ENCODE results near the gene CRKL. TPM values are rescaled to one million over a fixed set of nuclear protein-coding genes. Genes with fewer than 3 reads are reported as not detected.

The CRKL gene
- total RNA-seq, 1 donor: 38.4 TPM

GRCh38 chr22:20965104-20965887 is 48.1 kb downstream of the CRKL start:
- peak overlapping the region; percentile 45 for H3K4me3 ChIP-seq (ENCODE audit: insufficient read depth, low read length)
- H2AFZ ChIP-seq (ENCODE audit: low read length): no peak overlapping the region

GRCh38 chr22:20965888-20966855 is 49.0 kb downstream of the CRKL start:
- Histone ChIP-seq H3K4me2 (ENCODE audit: insufficient read depth, low read length) (no peak overlapping the region), H3K27me3 (ENCODE audit: insufficient read depth, low read length) (peaks cover 31% of the 10 kb centered on the region), H3K27ac (ENCODE audit: low read depth, low read length) (no peak overlapping the region), H3K4me3 (ENCODE audit: insufficient read depth, low read length) (no peak overlapping the region), H3K9me3 (ENCODE audit: low read depth, low read length) (no peaks in the 10 kb centered on the region), H3K79me2 (ENCODE audit: insufficient read depth, low read length) (no peaks in the 10 kb centered on the region), H4K20me1 (ENCODE audit: insufficient read depth, low read length) (peaks cover 3% of the 10 kb centered on the region), H2AFZ (ENCODE audit: low read length) (no peak overlapping the region), H3K4me1 (ENCODE audit: insufficient read depth, low read length) (no peaks in the 10 kb centered on the region), H3K36me3 (ENCODE audit: insufficient read depth, low read length) (no peaks in the 10 kb centered on the region)
- DNase-seq (ENCODE audit: insufficient read length, low spot score, missing footprints): peak; percentile 74
- no peak for TF ChIP-seq CTCF (IDR thresholded peaks at IDR 0.05; ENCODE audit: extremely low read depth, low read depth, low read length)

More at GRCh38 chr22:20965104-20965887, 48.1 kb downstream of the CRKL start:
- H3K36me3 ChIP-seq (ENCODE audit: insufficient read depth, low read length): no peaks in the 10 kb centered on the region
- no peaks in the 10 kb centered on the region for H3K79me2 ChIP-seq (ENCODE audit: insufficient read depth, low read length)
- H3K4me1 ChIP-seq (ENCODE audit: insufficient read depth, low read length): no peaks in the 10 kb centered on the region
- peak overlapping the region; percentile 48 for H3K4me2 ChIP-seq (ENCODE audit: insufficient read depth, low read length)
- H3K9me3 ChIP-seq (ENCODE audit: low read depth, low read length): no peaks in the 10 kb centered on the region
- H4K20me1 ChIP-seq (ENCODE audit: insufficient read depth, low read length): peaks cover 3% of the 10 kb centered on the region
- H3K27ac ChIP-seq (ENCODE audit: low read depth, low read length): no peak overlapping the region
- DNase-seq (ENCODE audit: insufficient read length, low spot score, missing footprints): peak; percentile 80
- no peak for TF ChIP-seq CTCF (IDR thresholded peaks at IDR 0.05; ENCODE audit: extremely low read depth, low read depth, low read length)
- H3K27me3 ChIP-seq (ENCODE audit: insufficient read depth, low read length): peaks cover 31% of the 10 kb centered on the region

- Histone ChIP-seq H3K9me3 (ENCODE audit: low read depth, low read length) (no peaks in the 10 kb centered on the region), H3K27ac (ENCODE audit: low read depth, low read length) (no peak within 1 kb of the TSS), H4K20me1 (ENCODE audit: insufficient read depth, low read length) (peaks cover 3% of the 10 kb centered on the region), H3K27me3 (ENCODE audit: insufficient read depth, low read length) (peaks cover 31% of the 10 kb centered on the region), H3K4me3 (ENCODE audit: insufficient read depth, low read length) (no peak within 1 kb of the TSS), H3K36me3 (ENCODE audit: insufficient read depth, low read length) (no peaks in the 10 kb centered on the region), H3K4me1 (ENCODE audit: insufficient read depth, low read length) (no peaks in the 10 kb centered on the region), H3K79me2 (ENCODE audit: insufficient read depth, low read length) (no peaks in the 10 kb centered on the region), H3K4me2 (ENCODE audit: insufficient read depth, low read length) (no peak within 1 kb of the TSS), H2AFZ (ENCODE audit: low read length) (no peak within 1 kb of the TSS)
- DNase-seq (ENCODE audit: insufficient read length, low spot score, missing footprints): peak; percentile 89
- no peak for TF ChIP-seq CTCF (IDR thresholded peaks at IDR 0.05; ENCODE audit: extremely low read depth, low read depth, low read length)
Measured at GRCh38 chr22:20966883-20967696, 49.9 kb downstream of the CRKL start, which contains the start of gene AIFM3. AIFM3 (plus strand) TSS chr22:20967255; CDS start chr22:20967945, 690 bp downstream.
